HCT116 (cell line): Measurements from ENCODE around the gene ERN1.

Experiments
- CTCF ChIP-seq, 3 experiments: fragments of 200-600 bp in 1 of 3; sonication (generic) in 1 of 3; IDR thresholded peaks in 2 of 3; conservative IDR thresholded peaks in 1 of 3; 2 replicates each; pipeline ENCODE4 v1.5.1; 2012 to 2017; ENCODE audit warnings: low read depth in 2 of 3, low read length in 2 of 3, antibody characterized with exemption in 1 of 3, borderline replicate concordance in 1 of 3, control low read depth in 1 of 3, mild to moderate bottlenecking in 1 of 3, mixed read lengths in 1 of 3, mixed run types in 1 of 3, moderate library complexity in 1 of 3; ENCODE audit not compliant: insufficient read depth in 1 of 3
- EZH2 ChIP-seq: fragments of 200-600 bp; sonication (generic); IDR thresholded peaks from 2 replicates; pipeline ENCODE4 v1.6.1; 2017; ENCODE audit warnings: antibody characterized with exemption, mixed run types
- JUND ChIP-seq: IDR thresholded peaks from 2 replicates; pipeline ENCODE4 v1.6.1; 2012
- POLR2AphosphoS5 ChIP-seq: IDR thresholded peaks from 2 replicates; pipeline ENCODE4 v1.6.1; 2011; ENCODE audit warnings: mild to moderate bottlenecking, low read depth, low read length, moderate library complexity
- RAD21 ChIP-seq: IDR thresholded peaks from 2 replicates; pipeline ENCODE4 v1.6.1; 2012; ENCODE audit warnings: low read depth, mild to moderate bottlenecking
- ZFX ChIP-seq: fragments of 450-650 bp; IDR thresholded peaks from 2 replicates; pipeline ENCODE4 v1.6.1; 2017
- ZNF274 ChIP-seq: fragments of 200-500 bp; sonication (Bioruptor generic); IDR thresholded peaks from 2 replicates; pipeline ENCODE4 v1.6.1; 2014; ENCODE audit warnings: mild to moderate bottlenecking, low read depth, low read length, inconsistent platforms

GRCh38 chr17:64173646-64174045, 43.7 kb upstream of the ERN1 start:
- no peak for TF ChIP-seq CTCF (IDR thresholded peaks at IDR 0.05 in 2 of 3, conservative IDR thresholded peaks at IDR 0.05 in 1 of 3; ENCODE audit: borderline replicate concordance in 1 of 3, insufficient read depth in 1 of 3, low read depth in 2 of 3, low read length in 2 of 3)
- TF ChIP-seq JUND = no peak
- no peak for TF ChIP-seq ZFX
- TF ChIP-seq ZNF274 = no peak
- no peak for TF ChIP-seq EZH2
- no peak for TF ChIP-seq POLR2AphosphoS5
- TF ChIP-seq RAD21 = no peak
